ENCODE measurements around the gene RAMP1.
"Not testable (repeated sequence)": the region's sequence is repeated elsewhere in the genome, so short reads cannot be mapped to it uniquely, and the experiment has no call there.

Gene RAMP1

GRCh38 chr2:237946423-237946822 lies 87.0 kb downstream of the RAMP1 start:
- Mint-ChIP-seq H3K27me3 (peaks cover 90% of the 10 kb centered on the region), H3K4me1 (peaks cover 7% of the 10 kb centered on the region), H3K27ac (no peak overlapping the region), H3K9me3 (peaks cover 16% of the 10 kb centered on the region), H3K36me3 (peaks cover 6% of the 10 kb centered on the region), H3K4me3 (no peak overlapping the region)
- ATAC-seq, result no peak

GRCh38 chr2:237951354-237951753 lies 91.9 kb downstream of the RAMP1 start:
- H3K9me3 Mint-ChIP-seq, H3K27ac Mint-ChIP-seq, H3K36me3 Mint-ChIP-seq, ATAC-seq, H3K4me3 Mint-ChIP-seq, H3K4me1 Mint-ChIP-seq: not testable (repeated sequence)
- peaks cover 60% of the 10 kb centered on the region for H3K27me3 Mint-ChIP-seq

GRCh38 chr2:237951878-237952277 lies 92.5 kb downstream of the RAMP1 start:
- Mint-ChIP-seq H3K36me3 (no peaks in the 10 kb centered on the region), H3K4me1 (no peaks in the 10 kb centered on the region), H3K27me3 (peaks cover 56% of the 10 kb centered on the region), H3K27ac (no peak overlapping the region), H3K9me3 (peaks cover 3% of the 10 kb centered on the region), H3K4me3 (no peak overlapping the region)
- ATAC-seq, result no peak

GRCh38 chr2:237952851-237953250 lies 93.4 kb downstream of the RAMP1 start:
- no peak for ATAC-seq
- no peaks in the 10 kb centered on the region for H3K36me3 Mint-ChIP-seq
- H3K27me3 Mint-ChIP-seq, result peaks cover 59% of the 10 kb centered on the region
- H3K4me1 Mint-ChIP-seq, result peaks cover 6% of the 10 kb centered on the region
- H3K27ac Mint-ChIP-seq, result no peak overlapping the region
- no peak overlapping the region for H3K4me3 Mint-ChIP-seq
- no peaks in the 10 kb centered on the region for H3K9me3 Mint-ChIP-seq

GRCh38 chr2:237955640-237956401 lies 96.4 kb downstream of the RAMP1 start:
- H3K9me3 Mint-ChIP-seq, result no peaks in the 10 kb centered on the region
- peaks cover 6% of the 10 kb centered on the region for H3K4me1 Mint-ChIP-seq
- no peaks in the 10 kb centered on the region for H3K36me3 Mint-ChIP-seq
- H3K27ac Mint-ChIP-seq, result no peak overlapping the region
- H3K4me3 Mint-ChIP-seq, result no peak overlapping the region
- ATAC-seq, result no peak
- H3K27me3 Mint-ChIP-seq, result peaks cover 39% of the 10 kb centered on the region

GRCh38 chr2:237956402-237956736 lies 96.9 kb downstream of the RAMP1 start:
- no peak for ATAC-seq
- Mint-ChIP-seq H3K27ac (no peak overlapping the region), H3K4me3 (no peak overlapping the region), H3K4me1 (peaks cover 6% of the 10 kb centered on the region), H3K36me3 (no peaks in the 10 kb centered on the region), H3K27me3 (peaks cover 34% of the 10 kb centered on the region), H3K9me3 (no peaks in the 10 kb centered on the region)

- H3K27ac Mint-ChIP-seq, result no peak overlapping the region
Measured at GRCh38 chr2:237961637-237962036, 102.2 kb downstream of the RAMP1 start.

More at GRCh38 chr2:237961637-237962036, 102.2 kb downstream of the RAMP1 start:
- peaks cover 15% of the 10 kb centered on the region for H3K27me3 Mint-ChIP-seq
- H3K4me1 Mint-ChIP-seq, result peaks cover 12% of the 10 kb centered on the region
- ATAC-seq, result no peak
- no peaks in the 10 kb centered on the region for H3K36me3 Mint-ChIP-seq
- H3K9me3 Mint-ChIP-seq, result peaks cover 7% of the 10 kb centered on the region
- H3K4me3 Mint-ChIP-seq, result no peak overlapping the region
